Left lung (tissue), 14 donors: ENCODE data around the gene SLC25A36. TPM values are rescaled to one million over a fixed set of nuclear protein-coding genes. Genes with fewer than 3 reads are reported as not detected.
A peak's percentile ranks its signal among the peaks of the same experiment; 100 is the strongest.

Experiments
- ATAC-seq: fragments of 200-7000 bp; cut with Tn5 transposase; one replicate; pipeline ENCODE4 v1.9.1; 2020; ENCODE audit warnings: moderate library complexity
- DNase-seq, 4 donors: peaks; one replicate each; pipeline ENCODE4 v3.0.0-alpha.2; 2013 to 2020
- H3K27ac ChIP-seq, 2 donors: fragments of 200-600 bp; sonication (generic) in 1 of 2; one replicate each; pipeline versions ENCODE4 v1.5.0 to v1.8.0; 2020 to 2021
- H3K27me3 ChIP-seq, 2 donors: fragments of 200-600 bp; sonication (generic) in 1 of 2; one replicate each; pipeline versions ENCODE4 v1.5.0 to v1.8.0; 2020 to 2021
- H3K36me3 ChIP-seq, 2 donors: fragments of 200-600 bp; sonication (generic) in 1 of 2; one replicate each; pipeline versions ENCODE4 v1.5.0 to v1.8.0; 2020 to 2021
- H3K4me1 ChIP-seq, 2 donors: fragments of 200-600 bp; one replicate each; pipeline ENCODE4 v1.8.0; 2021
- H3K4me3 ChIP-seq, 2 donors: fragments of 200-600 bp; sonication (generic) in 1 of 2; one replicate each; pipeline versions ENCODE4 v1.5.0 to v1.8.0; 2020 to 2021; ENCODE audit warnings: mild to moderate bottlenecking in 1 of 2
- H3K9me3 ChIP-seq, 2 donors: fragments of 200-600 bp; sonication (generic) in 1 of 2; one replicate each; pipeline versions ENCODE4 v1.5.0 to v1.8.0; 2020 to 2021
- CTCF ChIP-seq, 2 donors: fragments of 200-600 bp; sonication (generic) in 1 of 2; IDR thresholded peaks; one replicate each; pipeline versions ENCODE4 v1.5.0 to v1.8.0; 2021; ENCODE audit warnings: antibody characterized with exemption in 2 of 2
- intact Hi-C, 2 donors: fragments of 100-400 bp; cut with DNase I; formaldehyde crosslinking; loops; one replicate each; pipeline versions ENCODE4 v1.11.2 to v1.14.2; 2022
- long read RNA-seq, 12 donors: library from polyadenylated mRNA in 2 of 12; unstranded in 2 of 12; transcript quantifications; one replicate each; pipeline ENCODE4 v2.0.0 and lab custom pipeline, GENCODE V29; 2019 to 2026
- polyA plus RNA-seq, 6 donors: library from polyadenylated mRNA; unstranded; fragments of 120-200 nt; gene quantifications; one replicate each; pipeline ENCODE4 v1.2.1, GENCODE V29; 2013; ENCODE audit not compliant: insufficient read length in 6 of 6
- total RNA-seq, 2 donors: library from RNA; stranded (reverse); fragmentation: NEBNext Ultra II Directional; extraction: Animal tissue kit (Norgen Biotek cat#: 25700); gene quantifications; one replicate each; pipeline ENCODE4 v1.2.1, GENCODE V29; 2021
- donor health status: DM: no; HTN: yes; CAD: no.
- donor health status: DM: no; HTN: no; CAD: no.

Gene SLC25A36
- total RNA-seq (10 to 100 TPM; 53.3 to 63.1 TPM), polyA plus RNA-seq (100 to 1,000 TPM; 165 to 215 (median 193) TPM)
- long read RNA-seq, donor 1, transcript SLC25A36-209 (3 exons, 1,307 nt) = minor isoform, 8 of 139 reads
- long read RNA-seq, donor 1, transcript SLC25A36-213 (2 exons, 544 nt) = minor isoform, 12 of 139 reads
- long read RNA-seq, donor 1, transcript SLC25A36-201 (7 exons, 1,301 nt) = minor isoform, 8 of 139 reads
- long read RNA-seq, donor 1, transcript SLC25A36-208 (4 exons, 3,537 nt) = major isoform, 48 of 139 reads
- long read RNA-seq, donor 1, partial matches to known transcripts = 58 of 139 reads
- long read RNA-seq, donor 1, other reads (novel, unspliced or antisense) = 0 of 139 reads
- long read RNA-seq, donor 2, transcript SLC25A36-209 (3 exons, 1,307 nt) = minor isoform, 11 of 105 reads
- long read RNA-seq, donor 2, transcript SLC25A36-208 (4 exons, 3,537 nt) = major isoform, 31 of 105 reads
- long read RNA-seq, donor 2, transcript SLC25A36-213 (2 exons, 544 nt) = minor isoform, 19 of 105 reads
- long read RNA-seq, donor 2, transcript SLC25A36-201 (7 exons, 1,301 nt) = minor isoform, 14 of 105 reads
- long read RNA-seq, donor 2, partial matches to known transcripts = 23 of 105 reads
- long read RNA-seq, donor 2, other reads (novel, unspliced or antisense) = 0 of 105 reads
- long read RNA-seq, donor 3, transcript SLC25A36-208 (4 exons, 3,537 nt) = major isoform, 10 of 27 reads
- long read RNA-seq, donor 3, partial matches to known transcripts = 10 of 27 reads
- long read RNA-seq, donor 3, other reads (novel, unspliced or antisense) = 0 of 27 reads
- long read RNA-seq, donor 4, full-length matches to known transcripts = 19 of 27 reads
- long read RNA-seq, donor 4, partial matches to known transcripts = 3 of 27 reads
- long read RNA-seq, donor 4, other reads (novel, unspliced or antisense) = 5 of 27 reads
- long read RNA-seq, donor 5, full-length matches to known transcripts = 59 of 90 reads
- long read RNA-seq, donor 5, partial matches to known transcripts = 31 of 90 reads
- long read RNA-seq, donor 5, other reads (novel, unspliced or antisense) = 0 of 90 reads
- long read RNA-seq, donor 6, transcript SLC25A36-209 (3 exons, 1,307 nt) = minor isoform, 6 of 49 reads
- long read RNA-seq, donor 6, transcript SLC25A36-208 (4 exons, 3,537 nt) = major isoform, 15 of 49 reads
- long read RNA-seq, donor 6, transcript SLC25A36-201 (7 exons, 1,301 nt) = minor isoform, 5 of 49 reads
- long read RNA-seq, donor 6, partial matches to known transcripts = 18 of 49 reads
- long read RNA-seq, donor 6, other reads (novel, unspliced or antisense) = 0 of 49 reads
- long read RNA-seq, donor 7, transcript SLC25A36-208 (4 exons, 3,537 nt) = major isoform, 14 of 30 reads
- long read RNA-seq, donor 7, transcript SLC25A36-201 (7 exons, 1,301 nt) = minor isoform, 6 of 30 reads
- long read RNA-seq, donor 7, partial matches to known transcripts = 0 of 30 reads
- long read RNA-seq, donor 7, other reads (novel, unspliced or antisense) = 0 of 30 reads
- long read RNA-seq, donor 8, transcript SLC25A36-201 (7 exons, 1,301 nt) = minor isoform, 8 of 53 reads
- long read RNA-seq, donor 8, transcript SLC25A36-209 (3 exons, 1,307 nt) = minor isoform, 7 of 53 reads
- long read RNA-seq, donor 8, transcript SLC25A36-208 (4 exons, 3,537 nt) = major isoform, 14 of 53 reads
- long read RNA-seq, donor 8, partial matches to known transcripts = 0 of 53 reads
- long read RNA-seq, donor 8, other reads (novel, unspliced or antisense) = 12 of 53 reads
- long read RNA-seq, donor 9 = 0 reads
- long read RNA-seq, donor 10, transcript SLC25A36-201 (7 exons, 1,301 nt) = major isoform, 6 of 13 reads
- long read RNA-seq, donor 10, transcript SLC25A36-208 (4 exons, 3,537 nt) = major isoform, 6 of 13 reads
- long read RNA-seq, donor 10, partial matches to known transcripts = 0 of 13 reads
- long read RNA-seq, donor 10, other reads (novel, unspliced or antisense) = 1 of 13 reads
- long read RNA-seq, donor 11, transcript SLC25A36-201 (7 exons, 1,301 nt) = minor isoform, 8 of 48 reads
- long read RNA-seq, donor 11, transcript SLC25A36-208 (4 exons, 3,537 nt) = major isoform, 10 of 48 reads
- long read RNA-seq, donor 11, transcript SLC25A36-213 (2 exons, 544 nt) = minor isoform, 6 of 48 reads
- long read RNA-seq, donor 11, transcript SLC25A36-209 (3 exons, 1,307 nt) = minor isoform, 5 of 48 reads
- long read RNA-seq, donor 11, partial matches to known transcripts = 6 of 48 reads
- long read RNA-seq, donor 11, other reads (novel, unspliced or antisense) = 7 of 48 reads
- long read RNA-seq, donor 12, full-length matches to known transcripts = 36 of 36 reads
- long read RNA-seq, donor 12, partial matches to known transcripts = 0 of 36 reads
- long read RNA-seq, donor 12, other reads (novel, unspliced or antisense) = 0 of 36 reads

DNA sequence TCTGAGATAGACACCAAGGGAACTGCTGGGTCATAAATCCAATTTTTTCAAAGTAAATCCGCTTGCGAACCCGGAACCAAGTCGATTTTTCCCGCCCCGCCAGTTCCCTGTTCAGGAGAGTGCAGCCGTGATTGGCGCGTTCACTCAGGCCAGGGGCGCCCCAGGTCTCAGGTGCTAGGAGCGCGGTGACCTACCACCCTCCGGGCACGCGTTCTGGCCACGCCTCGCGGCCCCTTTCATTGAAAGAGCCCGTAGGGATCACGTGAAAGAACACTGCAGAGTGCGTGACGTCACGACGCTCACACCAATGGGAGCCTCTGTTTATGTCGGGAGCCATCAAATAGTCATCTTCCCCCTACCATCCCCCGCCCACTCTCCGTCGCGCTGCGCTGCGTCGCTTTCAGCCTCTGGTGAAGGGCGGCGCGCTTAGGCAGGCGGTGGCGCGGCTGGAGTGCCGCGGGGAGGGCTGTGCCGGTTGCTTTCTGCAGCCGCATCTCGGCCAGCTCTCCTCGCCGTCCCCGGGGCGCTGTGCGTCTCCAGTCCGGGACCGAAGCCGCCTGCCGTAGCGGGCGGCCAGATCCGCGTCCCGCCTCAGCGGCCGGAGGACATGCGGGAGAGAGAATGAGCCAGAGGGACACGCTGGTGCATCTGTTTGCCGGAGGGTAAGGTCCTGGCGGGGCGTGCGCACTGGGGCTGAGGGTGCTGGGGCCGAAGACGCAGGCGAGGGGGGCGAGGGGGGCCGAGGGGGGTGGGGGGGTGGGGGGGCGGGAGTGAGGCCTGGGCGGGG, at the start of gene SLC25A36:
SLC25A36 (plus strand) TSS at position 403 of the 787 bp plus-strand sequence; CDS start at position 622, 219 bp downstream.
- no peak for TF ChIP-seq CTCF (IDR thresholded peaks at IDR 0.05)
- DNase-seq (peak; percentile 98 to 100 (median 99)), ATAC-seq (peak; percentile 98)
- Histone ChIP-seq H3K27ac (peak within 1 kb of the TSS; percentile 93 to 98), H3K27me3 (no peaks in the 10 kb centered on the region), H3K9me3 (no peaks in the 10 kb centered on the region), H3K36me3 (no peaks in the 10 kb centered on the region), H3K4me1 (peaks cover 14 to 39% of the 10 kb centered on the region in 2 donors), H3K4me3 (peak within 1 kb of the TSS; percentile 80 to 92)
- intact Hi-C loops = no loop called here

DNA sequence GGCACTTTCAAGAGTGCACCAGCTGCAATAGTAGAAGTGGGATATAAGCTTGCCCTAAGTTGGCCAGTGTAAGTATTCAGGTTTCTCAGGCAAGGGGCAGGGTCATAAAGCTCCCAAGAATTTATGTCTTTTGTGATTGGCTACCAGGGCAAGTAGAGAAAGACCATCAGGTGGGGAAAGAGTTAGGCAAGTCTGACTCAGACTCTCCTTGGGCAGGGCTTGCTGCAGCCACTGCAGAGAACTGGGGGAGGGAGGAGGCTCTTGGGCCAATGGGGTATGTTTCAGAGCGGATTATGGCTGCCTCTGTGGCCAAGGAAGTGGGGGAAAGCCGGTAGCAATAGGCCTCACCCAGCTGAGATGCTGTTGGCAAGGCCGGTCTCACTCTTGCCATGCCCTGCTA, 44.6 kb upstream of the SLC25A36 start:
- no peaks in the 10 kb centered on the region for H3K36me3 ChIP-seq
- H3K27ac ChIP-seq = no peak overlapping the region
- DNase-seq (no peak), ATAC-seq (no peak)
- no peaks in the 10 kb centered on the region for H3K4me1 ChIP-seq
- intact Hi-C loops = no loop called here
- peaks cover 0 to 7% of the 10 kb centered on the region in 2 donors for H3K27me3 ChIP-seq
- no peak for TF ChIP-seq CTCF (IDR thresholded peaks at IDR 0.05)
- no peak overlapping the region for H3K4me3 ChIP-seq
- no peaks in the 10 kb centered on the region for H3K9me3 ChIP-seq

- peaks cover 0 to 7% of the 10 kb centered on the region in 2 donors for H3K27me3 ChIP-seq
- H3K27ac ChIP-seq = no peak overlapping the region
- no peaks in the 10 kb centered on the region for H3K36me3 ChIP-seq
- DNase-seq (peak in 2 of 4 donors; percentile 30 to 55), ATAC-seq (peak; percentile 94)
- H3K9me3 ChIP-seq = no peaks in the 10 kb centered on the region
- H3K4me1 ChIP-seq = no peaks in the 10 kb centered on the region
- intact Hi-C loops = no loop called here
- H3K4me3 ChIP-seq = no peak overlapping the region
- TF ChIP-seq CTCF (IDR thresholded peaks at IDR 0.05) = peak; percentile 43 to 54
These were observed 43.1 kb upstream of the SLC25A36 start for GRCh38 chr3:140898340-140899180.
